ENCODE measurements around the gene CRY2. TPM values are rescaled to one million over a fixed set of nuclear protein-coding genes. Genes with fewer than 3 reads are reported as not detected.

Gene CRY2
- total RNA-seq, 1 donor from 2014 or later, result 40.4 TPM

GRCh38 chr11:45846174-45846675, 1.1 kb upstream of the CRY2 start:
- DNase-seq (ENCODE audit: low spot score in 2 of 2) (no peak), FAIRE-seq (no peak)

DNA sequence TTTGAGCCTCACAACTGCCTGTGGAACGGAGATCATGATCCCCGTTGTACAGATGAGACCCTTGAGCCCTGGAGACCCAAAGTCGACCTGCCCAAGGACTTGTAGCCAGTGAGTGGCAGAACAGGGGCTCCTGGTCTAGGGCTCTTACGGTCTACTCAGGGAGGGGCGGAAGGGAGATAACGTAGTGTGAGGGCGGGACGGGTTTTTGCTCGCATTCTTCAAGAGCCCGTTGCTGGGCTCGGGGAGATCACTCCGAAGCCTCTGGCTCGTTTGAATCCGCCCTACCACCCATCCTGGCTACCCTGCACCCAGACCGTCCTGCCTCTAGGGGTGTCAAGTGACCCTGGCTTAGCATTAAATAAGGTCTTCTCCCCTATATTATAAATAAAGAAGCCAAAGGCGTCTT, 639 bp downstream of the CRY2 start:
- FAIRE-seq (no peak), DNase-seq (ENCODE audit: low spot score in 2 of 2) (no peak)

- DNase-seq (ENCODE audit: low spot score in 2 of 2), result no peak
- FAIRE-seq, result no peak
Measured at GRCh38 chr11:45848654-45849081, 1.4 kb downstream of the CRY2 start.

- DNase-seq (ENCODE audit: low spot score in 2 of 2) (no peak), FAIRE-seq (no peak)
Measured at GRCh38 chr11:45850446-45850845, 3.2 kb downstream of the CRY2 start.

DNA sequence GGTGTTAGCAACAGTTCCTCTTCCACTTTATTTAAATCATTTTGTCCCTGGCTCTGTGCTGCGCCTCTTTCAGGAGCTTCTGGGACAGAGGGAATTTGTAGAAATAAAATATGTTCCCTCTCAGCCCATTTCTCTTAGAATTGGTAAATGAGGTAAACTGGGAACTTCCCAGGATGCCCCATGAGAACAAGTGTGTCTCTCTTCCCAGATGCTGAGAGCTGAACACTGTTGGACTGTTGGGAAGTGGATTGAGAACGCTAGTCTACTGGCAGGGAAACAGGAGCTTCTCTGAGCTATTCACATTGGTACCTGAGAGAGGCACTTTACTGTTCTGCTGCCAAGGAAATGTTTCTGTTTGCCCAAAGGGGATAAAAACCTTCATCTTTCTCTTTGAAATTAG, 4.0 kb downstream of the CRY2 start:
- FAIRE-seq (no peak), DNase-seq (ENCODE audit: low spot score in 2 of 2) (no peak)

DNA sequence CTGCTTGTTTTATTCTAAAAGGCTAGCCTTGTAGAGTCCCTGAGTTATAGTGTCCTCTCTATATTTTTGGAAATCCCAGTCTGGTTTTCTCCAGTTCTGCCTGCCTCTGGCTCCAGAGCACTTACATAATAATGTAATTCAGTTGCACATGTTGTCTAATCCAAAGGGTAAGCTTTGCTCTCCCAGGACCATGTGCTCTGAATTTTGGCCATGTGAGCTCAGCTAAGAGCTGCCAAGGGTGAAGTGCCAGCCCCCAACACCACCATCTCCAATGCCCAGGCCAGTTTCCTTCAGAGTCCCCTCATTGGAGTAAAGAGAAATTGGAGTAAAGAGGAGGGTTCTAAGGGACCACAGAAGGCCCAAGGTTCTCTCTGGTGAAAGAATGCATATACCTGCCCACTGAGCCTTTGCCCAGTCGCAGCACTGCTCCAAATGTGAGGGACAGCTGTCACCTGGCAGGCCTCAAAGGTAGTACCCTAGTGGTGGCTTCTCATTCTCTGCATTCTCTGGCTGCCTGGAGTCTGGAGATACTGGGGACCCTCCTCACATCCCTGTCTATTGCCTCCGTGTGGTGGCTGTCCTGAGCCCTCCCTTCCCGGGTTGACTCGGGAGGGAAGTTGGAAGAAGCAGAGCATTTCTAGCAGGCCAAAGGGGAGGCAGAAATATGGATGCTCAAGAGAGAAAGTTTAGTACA, 4.9 kb downstream of the CRY2 start:
- FAIRE-seq, result no peak
- DNase-seq (ENCODE audit: low spot score in 2 of 2), result no peak

DNA sequence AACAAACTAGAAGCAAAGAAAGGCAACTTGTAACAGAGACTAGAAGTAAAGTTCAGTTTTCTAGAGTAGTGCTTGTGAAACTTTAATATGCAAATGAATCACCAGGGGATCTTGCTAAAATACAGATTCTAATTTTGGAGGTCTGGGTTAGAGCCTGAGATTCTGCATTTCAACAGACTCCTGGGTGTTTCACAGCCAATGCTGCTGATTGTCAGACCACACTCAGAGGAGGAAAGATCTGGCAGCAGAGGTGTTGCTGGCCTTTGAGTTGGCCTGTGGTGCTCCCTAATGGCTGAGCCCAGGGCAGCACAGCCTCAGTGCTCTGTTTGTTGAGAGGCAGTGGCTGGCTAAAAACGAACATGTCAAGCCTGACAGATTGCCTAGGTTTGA, 5.4 kb downstream of the CRY2 start:
- FAIRE-seq (no peak), DNase-seq (ENCODE audit: low spot score in 2 of 2) (no peak)

- no peak for FAIRE-seq
- DNase-seq (ENCODE audit: low spot score in 2 of 2), result no peak
Measured at GRCh38 chr11:45853332-45854219, 6.3 kb downstream of the CRY2 start.

DNA sequence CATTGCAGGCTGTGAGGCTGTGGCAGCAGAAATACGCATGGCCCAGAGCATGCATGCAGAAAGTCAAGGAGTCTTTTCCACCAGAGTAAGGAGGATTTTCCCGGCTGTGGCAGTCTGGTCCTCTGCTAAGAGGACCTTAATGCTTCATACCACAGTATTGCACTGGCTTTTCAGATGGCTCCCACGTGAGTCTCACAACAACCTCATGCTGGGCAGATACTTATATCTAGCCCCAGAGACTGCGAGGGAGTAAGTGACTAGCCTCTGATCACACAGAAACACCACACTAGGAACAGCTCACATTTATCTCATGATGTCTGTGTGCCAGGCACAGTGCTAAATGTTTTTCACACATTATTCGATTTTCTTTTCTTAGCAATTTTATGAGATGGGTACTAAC, 8.0 kb downstream of the CRY2 start:
- DNase-seq (ENCODE audit: low spot score in 2 of 2) (no peak), FAIRE-seq (no peak)

DNA sequence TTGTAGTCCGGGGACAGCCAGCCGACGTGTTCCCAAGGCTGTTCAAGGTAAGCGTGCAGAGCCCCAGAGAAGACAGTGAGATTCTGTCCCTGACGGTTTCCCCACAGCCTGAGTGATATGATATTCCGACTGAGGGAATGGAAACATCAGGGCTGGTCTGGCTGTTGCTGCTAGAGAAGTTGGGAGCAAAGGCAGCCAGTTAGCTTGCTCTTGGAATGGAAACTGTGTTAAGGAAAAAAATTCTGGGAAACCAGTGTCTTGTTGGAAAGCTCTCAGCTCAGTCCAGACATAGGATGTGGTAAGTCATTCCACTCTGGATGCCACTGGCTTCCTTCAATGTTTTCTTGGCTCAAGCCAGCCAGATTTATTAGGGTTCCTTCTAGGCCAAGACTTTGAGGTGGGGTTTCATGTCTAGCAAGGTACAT, 8.8 kb downstream of the CRY2 start:
- FAIRE-seq (no peak), DNase-seq (ENCODE audit: low spot score in 2 of 2) (no peak)

DNA sequence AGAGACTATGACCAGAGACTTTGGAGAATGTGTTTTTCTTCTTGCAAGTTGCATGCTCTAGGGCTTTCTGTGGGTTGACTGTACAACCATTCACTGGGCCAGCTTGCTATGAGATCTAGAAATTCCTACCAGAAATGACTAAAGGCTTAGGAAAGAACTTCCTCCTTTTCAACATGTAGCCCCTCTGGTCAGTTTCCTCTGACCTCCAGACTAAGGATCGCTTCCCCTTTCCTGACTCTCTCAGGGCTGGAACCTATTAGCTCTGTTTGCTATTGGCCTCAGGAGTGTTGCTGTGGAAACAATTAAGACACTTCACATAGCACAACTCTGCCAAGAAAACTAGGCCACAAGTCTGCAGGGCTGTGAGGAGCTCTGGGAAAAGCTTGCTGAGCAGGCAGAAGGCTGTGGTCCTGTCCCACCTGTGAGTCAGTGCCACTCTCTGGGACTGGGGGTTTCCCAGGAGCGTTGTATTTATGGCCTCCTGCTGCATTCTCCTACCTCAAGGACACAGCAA, 10.7 kb downstream of the CRY2 start:
- DNase-seq (ENCODE audit: low spot score in 2 of 2) (peak in 1 of 2 donors; percentile 57), FAIRE-seq (no peak)

- FAIRE-seq (no peak), DNase-seq (ENCODE audit: low spot score in 2 of 2) (no peak)
Measured at GRCh38 chr11:45858751-45859398, 11.6 kb downstream of the CRY2 start.

- DNase-seq (ENCODE audit: low spot score in 2 of 2), result peak; percentile 54 to 79
- FAIRE-seq, result no peak
Measured at GRCh38 chr11:45859661-45860140, 12.4 kb downstream of the CRY2 start.

DNA sequence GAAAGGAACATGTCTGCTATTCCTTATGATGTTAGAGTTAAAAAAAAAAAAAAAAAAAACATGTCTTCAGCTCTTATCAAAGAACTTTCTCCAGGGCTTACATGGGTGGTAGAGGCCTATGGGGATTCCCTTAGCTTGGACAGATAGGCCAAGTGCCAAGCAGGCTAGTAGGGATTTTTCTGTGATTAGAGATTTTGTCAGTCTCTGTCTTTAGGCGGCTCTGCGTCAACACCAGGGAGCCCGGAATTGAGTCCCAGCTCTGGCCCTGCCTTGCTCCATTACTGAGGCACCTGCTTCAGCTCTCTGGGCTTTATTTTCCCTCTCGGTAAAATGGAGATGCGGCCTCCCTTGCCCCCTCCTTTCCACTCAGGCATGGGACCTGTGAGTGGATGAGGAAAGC, 13.1 kb downstream of the CRY2 start:
- DNase-seq (ENCODE audit: low spot score in 2 of 2), result no peak
- no peak for FAIRE-seq

DNA sequence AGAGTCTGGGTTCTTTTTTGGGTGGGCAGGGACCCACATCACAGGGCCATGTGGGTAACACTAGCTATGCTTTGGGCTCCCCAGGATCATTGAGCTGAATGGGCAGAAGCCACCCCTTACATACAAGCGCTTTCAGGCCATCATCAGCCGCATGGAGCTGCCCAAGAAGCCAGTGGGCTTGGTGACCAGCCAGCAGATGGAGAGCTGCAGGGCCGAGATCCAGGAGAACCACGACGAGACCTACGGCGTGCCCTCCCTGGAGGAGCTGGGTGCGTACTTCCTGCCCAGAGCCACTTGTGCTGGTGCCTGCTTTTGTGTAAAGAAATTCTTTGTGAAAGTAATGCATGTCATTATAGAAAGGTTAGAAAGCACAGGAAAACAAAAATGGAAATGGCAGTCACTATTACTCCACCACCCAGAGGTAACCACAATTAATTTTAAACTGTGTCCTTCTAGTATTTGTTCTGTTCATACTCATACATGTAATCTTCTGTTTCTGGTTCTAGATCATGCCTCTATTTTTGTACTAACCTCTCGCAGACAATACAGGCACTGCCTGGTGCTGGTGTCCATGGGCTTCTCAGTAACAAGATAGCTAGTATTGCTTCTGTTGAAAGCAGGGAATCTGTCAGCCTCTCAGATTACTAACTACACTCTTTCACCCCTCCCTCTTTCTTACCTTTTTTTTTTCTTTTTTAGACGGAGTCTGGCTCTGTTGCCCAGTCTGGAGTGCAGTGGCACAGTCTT, 13.7 kb downstream of the CRY2 start:
- DNase-seq (ENCODE audit: low spot score in 2 of 2) (no peak), FAIRE-seq (no peak)

DNA sequence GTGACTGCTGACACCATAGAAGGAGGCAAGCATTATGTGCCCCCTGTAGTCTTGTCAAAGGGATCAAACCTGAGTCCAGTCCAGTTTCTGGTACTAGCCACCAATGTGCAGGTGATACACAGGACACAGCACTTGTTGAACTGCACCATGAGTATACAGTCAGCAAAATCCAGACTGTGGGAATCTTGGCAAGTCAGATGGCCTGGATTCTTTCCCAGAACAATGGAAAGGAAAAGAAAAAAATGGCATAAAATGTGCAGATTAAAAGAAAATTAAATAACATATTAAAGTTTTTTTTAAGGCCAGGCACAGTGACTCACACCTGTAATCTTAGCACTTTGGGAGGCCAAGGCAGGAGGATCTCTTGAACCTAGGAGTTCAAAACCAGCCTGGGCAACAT, 16.8 kb downstream of the CRY2 start:
- DNase-seq (ENCODE audit: low spot score in 2 of 2) (no peak), FAIRE-seq (no peak)

DNA sequence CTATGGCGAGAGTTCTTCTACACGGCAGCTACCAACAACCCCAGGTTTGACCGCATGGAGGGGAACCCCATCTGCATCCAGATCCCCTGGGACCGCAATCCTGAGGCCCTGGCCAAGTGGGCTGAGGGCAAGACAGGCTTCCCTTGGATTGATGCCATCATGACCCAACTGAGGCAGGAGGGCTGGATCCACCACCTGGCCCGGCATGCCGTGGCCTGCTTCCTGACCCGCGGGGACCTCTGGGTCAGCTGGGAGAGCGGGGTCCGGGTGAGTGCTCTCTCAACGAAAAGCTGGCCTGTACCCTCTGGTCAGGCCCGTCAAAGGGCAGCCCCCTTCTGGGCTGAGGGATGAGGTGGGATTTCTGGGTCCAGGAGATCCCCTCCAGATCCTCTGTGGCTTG, 22.3 kb downstream of the CRY2 start:
- FAIRE-seq (no peak), DNase-seq (ENCODE audit: low spot score in 2 of 2) (no peak)

- DNase-seq (ENCODE audit: low spot score in 2 of 2) (no peak), FAIRE-seq (no peak)
Measured at GRCh38 chr11:45870706-45871105, 23.4 kb downstream of the CRY2 start.

DNA sequence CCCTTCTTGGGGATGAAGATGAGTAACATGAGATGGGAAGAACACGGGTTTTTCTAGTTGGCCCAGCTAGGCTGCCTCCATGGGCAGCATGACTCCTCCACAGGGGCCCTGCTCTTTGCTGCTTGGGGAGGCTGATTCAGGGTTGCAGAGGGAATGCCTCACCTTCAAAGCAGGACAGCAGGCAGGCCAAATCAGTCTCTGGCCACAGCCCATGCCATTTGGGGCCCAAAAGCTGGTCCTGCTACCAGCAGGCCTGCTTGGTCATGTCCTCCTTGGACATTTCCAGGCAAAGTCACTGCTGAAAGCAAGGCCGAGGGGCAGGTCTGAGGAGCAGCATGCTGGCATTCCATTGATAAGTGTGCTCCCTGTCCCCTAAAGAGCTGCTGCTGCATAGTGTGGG, 24.4 kb downstream of the CRY2 start:
- DNase-seq (ENCODE audit: low spot score in 2 of 2) (no peak), FAIRE-seq (no peak)
